MCF 10A (cell line): ENCODE measurements around the gene SLC6A3. TPM values are rescaled to one million over a fixed set of nuclear protein-coding genes. Genes with fewer than 3 reads are reported as not detected.
A peak's percentile ranks its signal among the peaks of the same experiment; 100 is the strongest.
"Not testable (repeated sequence)": the region's sequence is repeated elsewhere in the genome, so short reads cannot be mapped to it uniquely, and the experiment has no call there.

Experiments
- BruUV-seq: library from RNA; stranded (reverse); fragments of 400-500 nt; replicated peaks from 2 replicates; lab custom pipeline; 2021; lab: Mats Ljungman, UMichigan
- CTCF ChIA-PET: fragments of 300-600 bp; sonication (Branson Sonifier 250); formaldehyde crosslinking; extraction: SDS; loops from one replicate; lab custom pipeline; 2021; ENCODE audit warnings: antibody characterized with exemption, inconsistent platforms; lab: Yijun Ruan, JAX
- POLR2A ChIA-PET: fragments of 300-600, 350-650 bp; sonication (Branson Sonifier 250); formaldehyde crosslinking; extraction: SDS; loops from one replicate; lab custom pipeline; 2020; ENCODE audit warnings: antibody characterized with exemption, inconsistent platforms; lab: Yijun Ruan, JAX
- DNase-seq: peaks from one replicate; pipeline ENCODE4 v3.0.0-alpha.2; 2018; ENCODE audit not compliant: unreplicated experiment
- H3K27ac Mint-ChIP-seq: one replicate; pipeline ENCODE4 v1.8.0; 2022; ENCODE audit warnings: mild to moderate bottlenecking, low read depth, mixed read lengths; ENCODE audit not compliant: unreplicated experiment
- H3K27me3 Mint-ChIP-seq: one replicate; pipeline ENCODE4 v1.8.0; 2022; ENCODE audit warnings: mixed read lengths; ENCODE audit not compliant: insufficient read depth, unreplicated experiment
- H3K36me3 Mint-ChIP-seq: one replicate; pipeline ENCODE4 v1.8.0; 2022; ENCODE audit warnings: mild to moderate bottlenecking, moderate library complexity, mixed read lengths; ENCODE audit not compliant: insufficient read depth, unreplicated experiment
- H3K4me1 Mint-ChIP-seq: one replicate; pipeline ENCODE4 v1.8.0; 2022; ENCODE audit warnings: mixed read lengths; ENCODE audit not compliant: insufficient read depth, unreplicated experiment
- H3K4me3 Mint-ChIP-seq: one replicate; pipeline ENCODE4 v1.8.0; 2022; ENCODE audit warnings: mild to moderate bottlenecking, moderate library complexity, mixed read lengths; ENCODE audit not compliant: unreplicated experiment
- H3K9me3 Mint-ChIP-seq: one replicate; pipeline ENCODE4 v1.8.0; 2022; ENCODE audit warnings: mixed read lengths; ENCODE audit not compliant: unreplicated experiment
- CTCF ChIP-seq: fragments of 200-600 bp; IDR thresholded peaks from one replicate; pipeline ENCODE4 v1.8.0; 2022; ENCODE audit warnings: antibody characterized with exemption, mild to moderate bottlenecking; ENCODE audit not compliant: unreplicated experiment
- intact Hi-C: fragments of 100-400 bp; cut with micrococcal nuclease; formaldehyde crosslinking; loops from 2 replicates; pipeline ENCODE4 v1.14.1; 2022
- total RNA-seq: library from RNA; stranded (reverse); gene quantifications from 2 replicates; pipeline ENCODE4 v1.2.3, GENCODE V29; 2022

SLC6A3 gene
- total RNA-seq, 1 experiment from 2014 or later: not detected

GRCh38 chr5:1374679-1375055 is 70.6 kb downstream of the SLC6A3 start:
- intact Hi-C loops: no loop called here
- Mint-ChIP-seq H3K27me3 (peaks cover 43% of the 10 kb centered on the region), H3K4me3 (no peak overlapping the region), H3K9me3 (no peaks in the 10 kb centered on the region), H3K27ac (no peak overlapping the region), H3K36me3 (no peaks in the 10 kb centered on the region), H3K4me1 (no peaks in the 10 kb centered on the region)
- peak; percentile 62 for DNase-seq
- CTCF ChIA-PET: no interaction called here
- no peak for TF ChIP-seq CTCF
- POLR2A ChIA-PET: no interaction called here
- no TSS peak for BruUV-seq

DNA sequence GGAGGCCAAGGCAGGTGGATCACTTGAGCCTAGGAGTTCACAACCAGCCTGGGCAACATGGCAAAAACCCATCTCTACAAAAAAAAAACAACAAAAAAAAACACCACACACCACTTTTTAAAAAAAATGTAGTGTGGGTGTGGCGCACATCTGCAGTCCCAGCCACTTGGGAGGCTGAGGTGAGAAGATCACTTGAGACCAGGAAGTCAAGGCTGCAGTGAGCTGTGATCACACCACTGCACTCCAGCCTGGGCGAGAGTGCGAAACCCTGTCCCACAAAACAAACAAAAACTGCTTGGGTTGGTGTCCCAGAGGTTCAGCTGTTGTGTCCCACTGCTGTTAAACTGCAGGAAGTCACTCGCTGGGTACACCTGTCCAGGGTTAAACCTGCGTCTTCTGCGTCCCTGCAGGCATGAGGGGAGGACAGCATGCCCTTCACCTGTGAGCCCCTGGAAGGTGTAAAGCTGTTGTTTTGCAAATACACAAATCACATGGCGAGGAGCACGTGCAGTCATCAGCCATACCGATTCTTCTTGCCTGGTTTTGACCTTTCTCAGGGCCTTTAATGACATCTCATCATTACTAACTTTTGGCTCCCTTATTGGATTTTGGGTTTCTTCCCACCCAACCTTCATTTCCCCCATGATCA is 71.1 kb downstream of the SLC6A3 start:
- ChIA-PET CTCF (no interaction called here), POLR2A (no interaction called here)
- H3K27me3 Mint-ChIP-seq: peaks cover 43% of the 10 kb centered on the region

GRCh38 chr5:1371972-1372342 is 73.3 kb downstream of the SLC6A3 start:
- intact Hi-C loops, H3K4me3 Mint-ChIP-seq, H3K4me1 Mint-ChIP-seq, DNase-seq, H3K36me3 Mint-ChIP-seq, POLR2A ChIA-PET, CTCF ChIA-PET, BruUV-seq, H3K9me3 Mint-ChIP-seq, H3K27ac Mint-ChIP-seq: not testable (repeated sequence)
- H3K27me3 Mint-ChIP-seq: peaks cover 43% of the 10 kb centered on the region

More for the DNA sequence above, 71.1 kb downstream of the SLC6A3 start:
- no TSS peak for BruUV-seq
- TF ChIP-seq CTCF: no peak
- Mint-ChIP-seq H3K27ac (no peak overlapping the region), H3K4me1 (no peaks in the 10 kb centered on the region), H3K4me3 (no peak overlapping the region), H3K36me3 (no peaks in the 10 kb centered on the region), H3K9me3 (no peaks in the 10 kb centered on the region)
- DNase-seq: no peak
- intact Hi-C loops: no loop called here

DNA sequence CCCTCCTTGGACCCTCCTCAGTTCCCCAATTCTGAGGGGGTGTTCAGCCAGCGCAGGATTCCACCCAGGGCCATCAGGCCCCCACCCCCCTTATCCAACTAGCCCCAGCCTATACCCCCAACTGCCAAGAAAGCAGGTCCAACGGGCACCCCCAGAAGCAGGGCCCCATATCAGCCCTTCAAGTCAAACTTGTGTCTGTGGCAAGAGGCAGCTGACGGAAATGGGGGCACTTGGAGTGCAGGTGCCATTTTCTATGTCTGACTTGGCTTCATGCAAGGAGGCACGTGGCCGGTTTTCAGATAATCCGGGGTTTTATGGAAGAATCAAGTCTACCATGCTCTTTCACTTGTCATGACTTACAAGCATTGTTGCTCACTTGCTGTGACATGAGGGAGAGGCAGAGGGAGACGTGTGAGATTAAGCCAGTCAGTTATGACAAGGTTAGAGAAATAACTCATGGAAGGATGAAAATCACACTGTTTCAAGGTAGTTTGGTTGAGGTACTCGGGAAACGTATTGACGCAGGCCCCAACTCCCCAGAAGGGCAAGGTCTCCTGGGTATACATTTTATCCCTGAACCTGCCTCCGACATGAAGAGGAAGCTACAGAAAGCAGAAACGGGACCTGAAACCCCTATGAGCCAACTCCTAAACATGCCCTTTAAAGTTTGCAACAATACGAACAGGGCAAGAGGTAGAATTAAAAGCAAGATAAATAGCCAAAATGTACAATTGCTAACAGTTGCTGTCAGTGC is 73.8 kb downstream of the SLC6A3 start:
- Mint-ChIP-seq H3K27me3 (peaks cover 46% of the 10 kb centered on the region), H3K27ac (no peak overlapping the region), H3K4me3 (no peak overlapping the region), H3K4me1 (no peaks in the 10 kb centered on the region), H3K9me3 (no peaks in the 10 kb centered on the region), H3K36me3 (no peaks in the 10 kb centered on the region)
- intact Hi-C loops: no loop called here
- POLR2A ChIA-PET: no interaction called here
- DNase-seq: no peak
- BruUV-seq: no TSS peak
- no peak for TF ChIP-seq CTCF
- CTCF ChIA-PET: interaction anchor here (0.6 kb wide), 1 partner anchor 128 kb away, joined by 3 read pairs; no protein-coding TSS in a partner anchor
